HG02763 (cell line): ENCODE results near the gene CAMTA1.

Source experiments
- ATAC-seq: cut with Tn5 transposase; IDR thresholded peaks from one replicate; pipeline ENCODE4 v1.9.1; 2021; ENCODE audit warnings: mild to moderate bottlenecking, moderate library complexity; ENCODE audit not compliant: unreplicated experiment

CAMTA1 gene

DNA sequence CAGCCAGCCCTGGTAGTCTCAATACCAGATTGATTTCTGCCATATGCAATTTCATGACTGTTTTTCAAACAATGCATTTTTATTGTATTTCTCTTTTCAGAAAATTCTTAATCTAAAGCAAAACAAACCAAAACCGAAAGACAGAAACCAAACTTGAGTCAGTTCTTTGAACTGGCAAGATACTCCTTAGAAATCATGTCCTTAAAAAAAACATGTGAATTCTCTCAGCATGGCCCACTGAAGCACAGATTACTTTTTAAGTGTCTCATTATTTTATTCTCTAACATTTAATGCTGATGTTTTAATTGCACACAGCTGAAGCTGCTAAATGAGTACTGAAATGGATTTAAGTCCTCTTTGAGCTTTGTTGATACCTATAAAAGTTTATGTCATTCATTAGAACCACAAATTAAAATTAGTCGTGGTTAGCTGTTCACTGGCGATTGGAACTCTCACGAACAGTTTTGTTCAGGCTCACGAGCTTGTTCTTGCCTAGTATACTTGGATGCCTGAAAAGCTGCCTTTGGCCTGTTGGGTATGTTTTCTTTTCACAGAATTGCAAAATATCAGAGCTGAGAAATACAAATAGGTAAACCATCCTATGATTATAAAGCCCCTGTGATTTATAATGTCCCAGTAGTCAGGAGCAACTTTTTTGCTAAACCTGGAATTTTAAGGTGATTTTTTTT, 87.5 kb downstream of the CAMTA1 start:
- no peak for ATAC-seq

DNA sequence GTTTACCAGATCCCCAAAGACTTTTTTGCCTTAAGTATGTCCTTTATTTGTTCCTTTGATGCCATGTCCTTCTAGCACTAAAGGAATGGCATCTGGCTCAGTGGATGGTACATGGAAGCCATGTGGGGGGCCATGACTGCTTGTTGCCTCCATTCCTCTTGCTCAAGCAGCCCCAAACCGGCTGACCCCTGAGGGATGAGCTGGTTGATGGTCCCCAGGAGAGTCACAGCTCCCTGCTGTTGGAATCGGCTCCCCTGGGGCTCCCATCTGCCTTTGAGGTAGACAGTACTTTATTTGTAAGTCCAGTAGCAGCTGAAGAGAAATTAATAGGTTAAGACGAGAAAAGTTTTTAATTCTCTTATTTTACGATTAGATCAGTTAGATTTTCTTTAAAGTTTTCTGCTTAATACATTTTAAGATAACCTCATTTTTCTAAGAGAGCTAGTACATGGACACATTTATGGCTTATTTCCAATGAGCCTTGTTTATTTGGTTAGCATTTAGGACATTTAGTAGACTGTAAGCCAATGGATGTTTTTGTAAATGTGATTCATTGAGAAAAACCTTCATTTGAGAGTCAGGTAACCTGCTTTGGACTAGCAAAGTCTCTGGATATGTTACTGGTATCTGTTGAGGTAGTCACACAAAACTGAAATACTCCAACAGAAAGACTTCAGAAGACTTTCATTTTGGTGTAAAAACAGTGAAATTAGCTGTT, 88.2 kb downstream of the CAMTA1 start:
- ATAC-seq: no peak

DNA sequence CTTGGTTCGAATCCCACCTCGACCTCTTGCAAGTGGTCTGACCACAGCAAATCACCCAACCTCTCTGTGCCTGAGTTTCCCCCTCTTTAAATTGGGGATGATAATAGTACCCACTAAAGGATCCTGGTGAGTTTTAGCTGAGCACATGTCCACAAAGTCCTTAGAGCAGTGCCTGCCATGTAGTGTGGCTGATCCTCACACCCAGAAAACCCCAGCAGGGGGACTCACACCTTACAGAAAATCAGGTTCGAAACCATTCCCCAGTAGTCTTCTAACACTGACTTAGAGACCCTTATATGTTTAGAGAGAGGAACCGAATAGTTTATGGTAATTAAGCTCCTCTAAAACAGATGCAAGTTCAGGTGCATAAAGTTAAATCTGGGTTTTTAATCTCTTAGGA, 89.0 kb downstream of the CAMTA1 start:
- ATAC-seq: no peak

DNA sequence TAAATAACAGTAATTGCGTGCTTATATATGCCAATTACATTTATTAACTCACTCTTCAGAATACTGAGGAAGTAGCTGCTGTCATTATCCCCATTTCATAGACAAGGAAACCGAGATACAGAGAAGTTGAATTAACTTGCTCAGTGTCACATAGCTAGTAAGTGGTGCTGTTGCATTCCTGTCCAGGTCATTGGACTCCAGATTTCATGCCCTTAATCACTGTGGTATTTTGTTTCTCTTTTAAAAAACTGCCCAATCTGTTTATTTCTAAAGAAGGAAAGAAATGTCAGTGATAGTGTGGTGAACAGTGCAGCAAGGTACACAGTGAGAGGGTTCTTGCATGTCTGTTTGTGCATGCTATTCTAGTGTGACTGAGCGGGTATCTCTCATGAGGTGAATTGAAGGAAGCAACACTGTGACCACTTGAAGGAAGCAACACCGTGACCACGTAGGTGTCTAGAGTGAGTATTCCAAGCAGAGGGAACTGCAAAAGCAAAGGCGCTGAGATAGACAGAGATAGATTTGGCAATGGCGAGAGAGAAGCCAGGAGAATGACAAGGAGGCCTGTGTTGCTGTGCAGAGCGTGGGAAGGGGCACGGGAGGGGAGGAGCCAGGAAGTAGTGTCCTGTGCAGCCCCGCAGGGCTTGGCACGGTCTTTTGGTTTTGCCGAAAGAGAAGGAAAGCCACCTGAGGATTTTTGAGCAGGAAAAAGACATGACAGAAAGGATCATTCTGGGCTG, 95.9 kb downstream of the CAMTA1 start:
- no peak for ATAC-seq

DNA sequence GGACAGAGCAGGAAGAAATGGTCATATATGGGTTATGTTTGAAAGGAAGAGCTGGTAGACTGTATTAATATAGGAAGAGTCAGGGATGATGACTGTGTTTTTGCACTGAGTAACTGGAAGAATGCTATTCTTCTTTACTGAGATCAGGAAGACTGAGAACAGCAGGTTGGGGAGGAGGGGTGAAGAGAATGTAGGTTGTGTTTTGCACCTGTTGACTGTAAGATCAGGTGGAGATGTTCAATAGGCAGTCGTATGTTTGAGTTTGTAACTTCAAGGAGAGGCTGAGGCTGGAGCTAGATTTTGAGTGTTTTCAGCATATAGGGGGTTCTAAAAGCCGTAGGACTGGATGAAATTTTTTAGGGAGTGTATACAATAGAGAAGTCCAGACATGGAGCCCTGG, 97.2 kb downstream of the CAMTA1 start:
- ATAC-seq: no peak

DNA sequence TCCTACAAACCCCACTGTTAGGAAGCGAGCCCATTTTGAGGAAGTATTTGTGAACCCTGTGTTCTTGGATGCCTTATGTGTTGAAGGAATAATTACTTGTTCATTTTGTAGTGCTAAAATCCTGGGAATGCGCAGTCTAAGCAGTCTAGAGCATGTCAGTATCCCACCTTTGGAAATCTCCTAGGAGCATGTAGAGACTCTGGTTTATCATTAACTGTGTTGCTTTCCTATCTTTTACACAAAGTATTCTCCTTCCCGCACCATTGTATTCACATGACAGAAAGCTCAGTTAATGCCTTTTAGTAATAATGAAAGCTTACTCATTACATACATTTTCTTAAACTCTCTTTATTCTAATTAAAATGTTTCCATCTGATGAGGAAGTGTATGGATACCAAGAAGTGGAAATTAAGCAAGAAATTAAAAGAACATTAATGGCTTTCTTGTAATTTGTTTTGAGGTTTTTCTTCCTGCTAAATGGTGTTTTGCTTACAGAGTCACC, 99.4 kb downstream of the CAMTA1 start:
- ATAC-seq: no peak

DNA sequence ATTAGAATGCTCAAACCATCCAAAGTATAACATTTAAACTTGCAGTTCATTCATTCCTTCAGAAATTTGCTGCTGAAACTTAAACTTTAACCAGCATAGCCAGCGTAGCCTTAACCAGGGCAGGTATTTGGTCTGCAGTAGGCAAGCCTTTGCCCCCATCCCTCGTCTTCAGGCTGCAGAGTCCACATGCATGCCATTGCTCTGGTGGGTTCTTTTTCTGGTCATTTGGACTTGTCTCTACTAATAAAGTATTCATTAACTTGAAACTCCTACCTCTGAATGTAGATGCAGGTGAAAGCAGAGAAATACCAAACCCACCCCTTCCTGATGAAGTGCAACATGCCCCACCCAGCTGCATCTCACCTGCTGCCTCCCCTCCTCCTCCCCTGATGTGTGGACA, 100.2 kb downstream of the CAMTA1 start:
- ATAC-seq: no peak

DNA sequence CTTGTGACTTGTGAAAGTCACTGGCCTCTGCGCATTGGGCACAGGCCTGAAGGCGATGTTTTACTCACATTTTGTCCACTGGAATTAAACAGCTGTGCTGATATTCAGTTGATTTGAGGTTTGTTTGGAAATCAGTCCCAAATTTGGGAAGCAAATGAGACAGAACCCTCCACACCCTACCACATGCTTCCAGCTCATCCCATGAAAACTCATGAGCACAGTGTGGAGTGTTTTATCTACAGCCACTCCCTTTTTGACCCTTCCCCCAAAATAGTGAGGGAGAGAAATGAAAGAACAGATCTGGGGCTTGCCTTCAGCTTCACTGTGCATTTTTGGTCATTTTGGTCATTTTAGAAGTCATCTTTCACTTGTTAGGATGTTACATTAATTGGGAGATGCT, 101.3 kb downstream of the CAMTA1 start:
- ATAC-seq: no peak

DNA sequence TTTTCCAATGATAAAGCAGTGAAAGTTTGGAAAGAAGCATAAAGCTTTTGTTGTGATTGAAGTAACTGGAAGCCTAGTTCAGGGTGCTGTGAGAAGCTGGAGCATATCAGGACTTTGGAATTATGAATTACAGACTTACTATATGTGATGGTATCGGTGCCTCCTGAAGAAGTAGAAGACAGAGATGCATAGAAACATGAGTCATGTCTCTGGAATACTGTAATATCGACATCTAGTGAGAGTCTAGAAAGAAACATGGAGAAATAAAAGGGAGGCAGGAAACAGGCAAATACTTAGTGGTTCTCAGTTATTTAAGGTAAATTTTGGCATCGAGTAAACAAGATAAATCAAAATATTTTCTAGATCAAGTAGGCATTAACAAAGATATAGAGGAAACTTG, 103.0 kb downstream of the CAMTA1 start:
- no peak for ATAC-seq

DNA sequence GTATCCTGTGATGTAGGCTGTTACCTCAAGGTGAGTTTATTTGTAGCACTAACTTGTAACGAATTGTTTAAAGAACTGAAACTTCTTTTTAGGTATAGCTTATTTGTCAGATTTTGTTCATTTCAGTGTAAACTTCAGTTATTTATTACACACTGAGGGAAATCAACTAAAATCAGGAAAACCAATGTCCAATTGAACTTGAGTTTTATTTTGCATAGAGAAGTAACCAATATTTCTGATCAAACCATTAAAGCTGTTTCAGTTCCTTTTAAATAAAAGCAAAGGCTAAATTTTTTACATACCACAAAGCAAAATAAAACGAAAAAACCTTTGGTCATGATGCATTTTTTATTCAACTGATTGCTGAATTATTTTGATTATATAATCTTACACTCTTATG, 103.6 kb downstream of the CAMTA1 start:
- ATAC-seq: no peak

DNA sequence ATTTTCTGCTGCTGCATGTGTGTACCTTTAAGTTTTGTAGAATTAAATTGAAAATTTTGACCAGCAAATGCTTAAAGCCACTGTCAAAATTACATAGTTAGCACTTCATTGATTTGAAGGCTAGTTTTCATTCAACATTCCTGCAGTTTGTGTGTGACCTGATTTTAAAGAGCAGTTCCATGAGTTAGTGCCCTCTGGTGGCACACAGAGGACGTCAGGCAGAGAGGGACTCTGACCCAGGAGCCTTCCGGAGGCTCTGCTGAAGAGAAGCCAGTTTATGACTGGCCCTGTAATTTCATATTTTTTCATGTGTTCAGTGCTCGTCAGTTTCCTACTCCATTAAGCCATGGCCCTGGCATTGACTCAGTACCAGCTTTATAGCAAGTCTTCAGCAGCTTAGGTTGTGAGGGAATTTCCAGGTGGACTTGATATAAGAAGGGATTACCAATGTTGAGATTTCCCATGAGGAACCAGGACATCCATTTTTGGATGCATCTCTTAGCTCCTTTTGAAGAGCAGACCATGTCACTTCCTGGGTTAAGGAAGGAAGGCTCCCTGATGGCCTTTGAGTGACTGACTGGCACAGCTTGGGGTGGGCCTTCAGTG, 104.7 kb downstream of the CAMTA1 start:
- no peak for ATAC-seq

DNA sequence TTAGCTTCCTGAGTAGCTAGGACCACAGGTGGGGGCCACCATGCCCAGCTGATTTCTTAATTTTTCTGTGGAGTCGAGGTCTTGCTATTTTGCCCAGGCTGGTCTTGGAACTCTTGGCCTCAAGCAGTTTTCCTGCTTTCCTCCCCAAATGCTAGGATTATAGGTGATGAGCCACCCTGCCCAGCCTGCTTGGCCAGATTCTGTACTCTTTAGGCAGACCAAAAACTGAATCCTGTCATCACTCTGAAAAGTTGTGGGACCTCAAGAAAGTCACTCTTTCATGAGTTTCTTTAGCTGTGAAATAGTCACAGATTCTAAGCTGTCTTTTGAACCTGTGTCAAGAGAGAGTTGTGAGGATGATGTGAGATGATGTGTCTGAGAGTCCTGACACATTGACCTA, 105.4 kb downstream of the CAMTA1 start:
- no peak for ATAC-seq

DNA sequence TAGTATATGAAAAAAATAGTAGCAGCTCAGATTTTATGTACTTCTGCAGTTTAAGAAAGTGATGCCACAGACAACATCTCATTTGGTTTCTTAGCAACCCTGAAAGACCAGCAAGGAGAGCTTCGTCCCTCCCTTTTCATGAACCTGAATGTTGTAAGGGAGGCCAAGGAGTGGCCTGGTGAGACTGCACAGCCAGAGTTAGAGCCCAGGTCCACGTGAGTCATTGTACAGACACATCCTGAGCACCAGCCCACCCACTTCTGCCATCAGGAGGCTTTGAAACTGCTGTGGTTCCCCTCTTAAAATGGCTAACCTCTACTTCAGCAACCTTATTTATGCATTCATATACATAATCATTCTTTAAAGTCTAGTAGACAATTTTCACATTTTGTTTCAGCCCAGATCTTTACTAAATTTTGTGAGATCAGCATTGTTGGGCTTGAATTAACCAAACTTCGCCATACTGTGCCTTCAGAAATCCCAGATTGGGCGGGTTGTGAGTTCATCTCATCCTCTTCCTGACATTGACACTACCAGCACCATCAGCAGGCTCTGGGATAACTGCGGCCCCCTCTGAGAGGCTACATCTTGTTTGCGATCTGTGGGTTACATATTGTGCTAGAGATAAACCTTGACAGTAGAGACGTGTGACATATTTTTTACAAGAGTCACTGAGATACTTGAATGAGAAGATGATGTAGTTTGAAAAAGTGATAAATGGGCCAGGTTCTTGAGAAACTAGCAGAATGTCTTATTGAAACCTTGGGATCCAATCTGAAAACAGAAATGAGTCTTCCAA, 106.7 kb downstream of the CAMTA1 start:
- ATAC-seq: no peak

DNA sequence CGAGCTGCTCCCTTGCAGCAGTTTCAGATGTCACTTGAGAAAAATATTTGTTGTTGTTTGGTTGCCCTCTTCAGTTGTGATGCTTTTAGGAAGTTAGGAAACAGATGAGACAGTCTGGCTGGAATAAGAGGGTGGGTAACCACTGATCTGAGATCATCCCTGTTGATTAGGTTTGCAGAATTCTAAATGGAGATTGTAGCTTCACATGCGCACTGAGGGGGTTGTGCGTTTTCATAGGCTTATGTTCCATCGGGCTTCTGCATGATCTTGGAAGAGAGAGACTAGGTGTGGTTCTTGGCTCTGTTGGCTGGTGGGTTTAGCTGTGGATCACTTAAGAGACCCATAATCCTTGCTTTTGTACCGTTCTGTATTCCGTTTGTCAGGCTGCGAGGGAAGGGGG, 108.1 kb downstream of the CAMTA1 start:
- ATAC-seq: no peak

DNA sequence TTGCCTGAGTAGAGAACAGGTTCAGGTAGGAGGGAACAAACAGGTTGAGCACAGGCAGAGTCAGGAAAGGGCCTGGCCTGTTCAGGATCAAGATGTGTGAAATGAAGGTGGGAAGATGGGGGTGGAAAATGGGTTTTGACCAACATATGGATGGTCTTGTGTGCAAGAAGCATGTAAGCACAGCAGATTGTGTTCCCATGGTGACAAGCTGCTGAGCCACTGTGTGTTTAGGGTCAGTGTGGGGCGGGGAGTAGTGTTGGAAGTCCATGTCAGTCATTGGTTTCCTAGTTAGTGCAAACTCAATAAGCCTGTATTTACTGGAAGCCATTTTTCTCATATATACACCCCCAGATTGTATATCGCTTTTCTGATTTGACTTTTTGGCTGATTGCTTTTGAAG, 111.9 kb downstream of the CAMTA1 start:
- no peak for ATAC-seq

DNA sequence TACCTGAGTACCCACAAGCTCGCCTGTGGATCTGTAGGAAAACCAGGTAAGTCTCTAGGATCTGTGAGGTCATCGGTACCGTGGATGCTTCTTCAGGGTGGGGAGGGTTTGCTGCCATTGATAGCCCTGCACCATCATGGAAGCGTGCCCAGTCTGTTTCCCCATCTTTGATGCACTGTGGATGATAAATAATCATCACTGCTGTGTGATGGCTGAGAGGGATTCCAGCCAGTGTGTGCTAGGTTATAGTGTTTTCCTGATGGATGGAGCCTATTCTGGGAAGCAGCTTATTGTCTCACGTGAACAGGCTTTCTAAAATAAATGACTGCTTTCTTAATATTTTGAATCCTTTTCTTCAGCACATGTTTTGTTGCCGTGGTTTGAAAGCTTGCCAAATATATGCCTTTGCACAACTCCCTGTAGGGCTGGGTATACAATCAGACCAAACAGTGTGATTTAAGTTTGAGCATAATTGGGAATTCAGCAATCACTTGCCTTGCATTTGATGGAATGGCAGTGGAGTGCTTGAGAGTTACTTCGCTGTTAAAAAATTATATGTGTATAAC, 113.8 kb downstream of the CAMTA1 start:
- no peak for ATAC-seq

DNA sequence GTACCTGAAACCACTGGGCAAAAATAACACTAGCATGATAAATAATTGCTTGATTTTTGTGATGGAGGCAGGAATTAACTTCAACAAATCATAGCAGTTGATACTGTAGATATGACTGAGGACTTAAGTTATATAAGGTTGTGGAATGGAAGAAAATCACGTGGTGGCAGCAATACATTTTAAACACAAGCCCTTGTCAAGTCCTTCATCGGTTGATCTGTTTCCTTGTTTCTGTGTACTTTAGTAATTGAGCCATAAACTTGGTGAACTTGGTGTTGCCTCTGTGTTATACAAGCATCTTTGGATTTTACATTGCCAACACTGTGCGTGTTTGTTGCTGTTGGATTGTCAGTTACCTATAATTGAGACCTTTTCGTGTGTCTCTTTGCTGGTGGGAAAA, 114.4 kb downstream of the CAMTA1 start:
- no peak for ATAC-seq

DNA sequence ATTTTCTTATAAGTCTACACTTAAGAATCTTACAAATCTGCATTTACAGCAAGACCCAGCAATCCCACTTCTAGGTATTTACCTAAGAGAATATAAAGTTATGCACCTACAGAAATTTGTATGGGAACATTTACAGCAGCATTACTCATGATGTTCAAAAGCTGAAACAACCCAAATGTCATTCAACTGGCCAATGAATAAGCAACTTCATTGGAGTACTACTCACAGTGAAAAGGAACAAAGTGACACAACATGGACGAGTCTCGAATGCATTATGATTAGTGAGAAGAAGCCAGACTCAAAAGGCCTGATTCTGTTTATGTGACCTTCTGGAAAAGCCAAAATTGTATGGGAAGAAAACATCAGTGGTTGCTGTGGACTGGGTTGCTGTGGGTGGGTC, 116.9 kb downstream of the CAMTA1 start:
- ATAC-seq: no peak

DNA sequence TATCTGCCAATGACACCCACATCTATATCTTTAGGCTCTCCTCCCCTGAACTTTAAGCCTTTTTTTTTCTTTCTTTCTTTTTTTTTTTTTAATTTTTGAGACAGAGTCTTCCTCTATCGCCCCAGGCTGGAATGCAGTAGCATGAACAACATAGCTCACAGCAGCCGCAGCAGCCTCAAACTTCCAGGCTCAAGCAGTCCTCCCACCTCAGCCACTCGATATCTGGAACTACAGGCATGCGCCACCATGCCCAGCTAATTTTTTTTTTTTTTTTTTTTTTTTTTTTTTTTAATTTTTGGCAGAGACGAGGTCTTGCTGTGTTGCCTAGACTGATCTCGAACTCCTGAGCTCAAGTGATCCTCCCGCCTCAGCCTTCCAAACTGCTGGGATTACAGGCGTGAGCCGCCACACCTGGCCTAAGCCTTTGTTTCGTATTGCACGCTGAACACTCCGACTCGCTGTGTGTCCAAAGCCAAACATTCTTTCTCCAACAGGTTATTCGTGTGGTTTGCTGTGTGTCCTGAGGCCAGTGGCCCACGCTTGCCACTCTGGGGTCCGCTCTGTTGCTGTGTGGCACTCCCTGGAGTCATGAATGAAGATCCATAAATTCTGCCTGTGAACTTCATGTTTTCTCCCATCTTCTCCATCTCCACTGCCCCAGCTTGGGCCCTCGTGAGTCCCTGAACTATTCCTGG, 119.4 kb downstream of the CAMTA1 start:
- ATAC-seq: no peak

DNA sequence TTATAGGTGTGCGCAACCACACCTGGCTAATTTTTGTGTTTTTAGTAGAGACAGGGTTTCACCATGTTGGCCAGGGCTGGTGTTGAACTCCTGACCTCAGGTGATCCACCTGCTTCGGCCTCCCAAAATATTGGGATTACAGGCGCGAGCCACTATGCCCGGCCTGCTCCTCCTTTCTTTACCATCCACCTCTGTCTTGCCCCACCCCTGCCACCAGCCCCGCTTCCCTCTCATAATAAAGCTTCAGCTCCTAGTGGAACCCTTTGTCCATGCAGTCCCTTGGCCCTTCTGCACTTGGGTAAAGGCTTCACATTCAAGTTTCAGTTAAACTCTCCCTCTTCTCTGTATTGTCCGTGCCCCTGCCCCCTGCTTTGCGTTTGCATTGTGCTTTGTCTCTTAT, 120.1 kb downstream of the CAMTA1 start:
- ATAC-seq: no peak
